OCI-LY1 (cell line): ENCODE data around the gene FXYD6.

Experiments
- H2AFZ ChIP-seq: fragments of 200-600 bp; sonication (generic), shearing (Covaris generic); 2 replicates; pipeline ENCODE4 v1.6.0; 2014; ENCODE audit warnings: antibody characterized with exemption, mild to moderate bottlenecking, low read length
- H3F3A ChIP-seq: fragments of 200-600 bp; sonication (generic), shearing (Covaris generic); 2 replicates; pipeline ENCODE4 v1.6.0; 2014; ENCODE audit warnings: mild to moderate bottlenecking, antibody characterized with exemption, low read length, moderate library complexity; ENCODE audit not compliant: insufficient read depth
- H3K27ac ChIP-seq: fragments of 200-600 bp; sonication (generic); 2 replicates; pipeline ENCODE4 v1.5.1; 2014; ENCODE audit warnings: low read length, mixed run types, mild to moderate bottlenecking, low read depth; ENCODE audit not compliant: poor library complexity, severe bottlenecking
- H3K27me3 ChIP-seq: fragments of 200-600 bp; sonication (generic); 2 replicates; pipeline ENCODE4 v1.6.0; 2014; ENCODE audit warnings: antibody characterized with exemption, mild to moderate bottlenecking, low read length, moderate library complexity; ENCODE audit not compliant: insufficient read depth
- H3K36me3 ChIP-seq: fragments of 200-600 bp; sonication (generic); 2 replicates; pipeline ENCODE4 v1.6.1; 2014; ENCODE audit warnings: mild to moderate bottlenecking, antibody characterized with exemption, low read length, moderate library complexity, mixed read lengths; ENCODE audit not compliant: insufficient read depth
- H3K4me1 ChIP-seq: fragments of 200-600 bp; sonication (generic); 2 replicates; pipeline ENCODE4 v1.5.1; 2014; ENCODE audit warnings: mild to moderate bottlenecking, low read length, moderate library complexity; ENCODE audit not compliant: insufficient read depth, severe bottlenecking
- H3K4me2 ChIP-seq: fragments of 200-600 bp; sonication (generic), shearing (Covaris generic); 2 replicates; pipeline ENCODE4 v1.6.1; 2014; ENCODE audit warnings: low read length
- H3K4me3 ChIP-seq: fragments of 200-600 bp; sonication (generic); 2 replicates; pipeline ENCODE4 v1.5.1; 2014; ENCODE audit warnings: low read length, low read depth, mild to moderate bottlenecking, mixed read lengths; ENCODE audit not compliant: poor library complexity, severe bottlenecking
- H3K79me2 ChIP-seq: fragments of 200-600 bp; shearing (Covaris generic); 2 replicates; pipeline ENCODE4 v1.6.1; 2016; ENCODE audit warnings: mixed run types, low read length, mixed read lengths; ENCODE audit not compliant: insufficient read depth
- H3K9ac ChIP-seq: fragments of 200-600 bp; sonication (generic), shearing (Covaris generic); 2 replicates; pipeline ENCODE4 v1.6.1; 2014; ENCODE audit warnings: mild to moderate bottlenecking, low read length, mixed read lengths
- H3K9me2 ChIP-seq: fragments of 200-600 bp; sonication (generic), shearing (Covaris generic); 2 replicates; pipeline ENCODE4 v1.6.1; 2014; ENCODE audit warnings: low read depth, mild to moderate bottlenecking, low read length, mixed read lengths
- H3K9me3 ChIP-seq: fragments of 200-600 bp; shearing (Covaris generic); 2 replicates; pipeline ENCODE4 v1.6.1; 2014; ENCODE audit warnings: low read length, mixed read lengths
- H4K20me1 ChIP-seq: fragments of 200-600 bp; sonication (generic), shearing (Covaris generic); 2 replicates; pipeline ENCODE4 v1.6.0; 2016; ENCODE audit warnings: mild to moderate bottlenecking, low read length; ENCODE audit not compliant: insufficient read depth
- EZH2 ChIP-seq: fragments of 200-600 bp; sonication (generic), shearing (Covaris generic); IDR thresholded peaks from 2 replicates; pipeline ENCODE4 v1.8.0; 2017; ENCODE audit warnings: borderline replicate concordance, mixed run types, mild to moderate bottlenecking, antibody characterized with exemption, low read length, moderate library complexity, mixed read lengths
- TF ChIP-seq, protein P1 (sequence below): fragments of 200-600 bp; sonication (generic), shearing (Covaris generic); IDR thresholded peaks from 2 replicates; pipeline ENCODE4 v1.5.1; 2017; ENCODE audit warnings: mild to moderate bottlenecking, antibody characterized with exemption, low read length, moderate library complexity, mixed read lengths

The FXYD6 gene

DNA sequence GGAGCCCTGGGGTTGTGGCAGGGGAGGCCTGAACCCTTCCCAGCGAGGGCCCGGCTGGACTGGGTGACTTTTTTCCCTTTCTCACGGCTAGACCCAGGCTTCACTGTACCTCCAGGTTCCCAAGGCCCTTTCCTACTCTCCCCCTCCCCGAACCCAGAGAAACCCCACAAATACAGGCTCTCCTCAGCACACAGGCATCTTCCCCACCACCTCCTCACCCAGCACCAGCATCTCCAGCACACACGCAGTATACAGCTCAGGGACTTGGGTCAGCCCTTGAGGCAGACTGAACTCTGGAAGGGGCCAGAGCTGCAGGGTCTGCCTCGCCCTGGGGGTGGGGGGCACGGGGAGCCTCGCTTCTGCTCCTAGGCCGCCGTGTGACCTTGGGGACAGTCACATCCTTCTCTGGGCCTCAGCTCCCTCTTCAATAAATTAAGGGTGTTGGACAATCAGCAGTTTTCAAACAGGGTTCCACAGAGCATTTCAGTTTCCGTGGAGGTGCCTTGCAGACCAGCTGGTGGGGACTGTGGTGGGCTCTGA, 48.2 kb upstream of the FXYD6 start:
- Histone ChIP-seq H3K9me3 (no peaks in the 10 kb centered on the region), H3K27me3 (no peaks in the 10 kb centered on the region), H2AFZ (no peak overlapping the region), H3K27ac (no peak overlapping the region), H3K9me2 (no peaks in the 10 kb centered on the region), H3F3A (no peaks in the 10 kb centered on the region), H3K4me3 (no peak overlapping the region), H3K79me2 (no peaks in the 10 kb centered on the region), H3K4me2 (no peak overlapping the region), H4K20me1 (no peaks in the 10 kb centered on the region), H3K36me3 (no peaks in the 10 kb centered on the region), H3K4me1 (no peaks in the 10 kb centered on the region), H3K9ac (no peak overlapping the region)
- TF ChIP-seq, protein P1, sequence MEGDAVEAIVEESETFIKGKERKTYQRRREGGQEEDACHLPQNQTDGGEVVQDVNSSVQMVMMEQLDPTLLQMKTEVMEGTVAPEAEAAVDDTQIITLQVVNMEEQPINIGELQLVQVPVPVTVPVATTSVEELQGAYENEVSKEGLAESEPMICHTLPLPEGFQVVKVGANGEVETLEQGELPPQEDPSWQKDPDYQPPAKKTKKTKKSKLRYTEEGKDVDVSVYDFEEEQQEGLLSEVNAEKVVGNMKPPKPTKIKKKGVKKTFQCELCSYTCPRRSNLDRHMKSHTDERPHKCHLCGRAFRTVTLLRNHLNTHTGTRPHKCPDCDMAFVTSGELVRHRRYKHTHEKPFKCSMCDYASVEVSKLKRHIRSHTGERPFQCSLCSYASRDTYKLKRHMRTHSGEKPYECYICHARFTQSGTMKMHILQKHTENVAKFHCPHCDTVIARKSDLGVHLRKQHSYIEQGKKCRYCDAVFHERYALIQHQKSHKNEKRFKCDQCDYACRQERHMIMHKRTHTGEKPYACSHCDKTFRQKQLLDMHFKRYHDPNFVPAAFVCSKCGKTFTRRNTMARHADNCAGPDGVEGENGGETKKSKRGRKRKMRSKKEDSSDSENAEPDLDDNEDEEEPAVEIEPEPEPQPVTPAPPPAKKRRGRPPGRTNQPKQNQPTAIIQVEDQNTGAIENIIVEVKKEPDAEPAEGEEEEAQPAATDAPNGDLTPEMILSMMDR = no peak
- no peak for TF ChIP-seq EZH2

DNA sequence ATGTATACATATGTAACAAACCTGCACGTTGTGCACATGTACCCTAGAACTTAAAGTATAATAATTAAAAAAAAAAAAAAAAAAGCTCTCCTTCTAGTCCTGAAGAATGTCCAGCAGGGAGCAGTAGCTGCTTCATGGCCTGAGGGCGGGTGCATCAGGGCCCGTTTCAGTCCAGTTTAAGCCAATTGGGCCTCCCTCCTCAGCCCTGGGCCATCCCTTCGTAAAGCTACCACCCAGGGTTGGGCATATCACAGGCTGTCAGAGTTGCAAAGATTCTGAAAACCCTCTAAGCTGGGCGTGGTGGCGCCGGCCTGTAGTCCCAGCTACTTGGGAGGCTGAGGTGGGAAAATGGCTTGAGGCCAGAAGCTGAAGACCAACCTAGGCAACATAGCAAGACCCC, 47.3 kb upstream of the FXYD6 start:
- Histone ChIP-seq H4K20me1 (no peaks in the 10 kb centered on the region), H3K79me2 (no peaks in the 10 kb centered on the region), H3K27me3 (no peaks in the 10 kb centered on the region), H3K4me1 (no peaks in the 10 kb centered on the region), H3K9me3 (no peaks in the 10 kb centered on the region), H3K27ac (no peak overlapping the region), H3K36me3 (no peaks in the 10 kb centered on the region), H3K9me2 (no peaks in the 10 kb centered on the region), H2AFZ (no peak overlapping the region), H3K4me3 (no peak overlapping the region), H3K4me2 (no peak overlapping the region), H3K9ac (no peak overlapping the region), H3F3A (no peaks in the 10 kb centered on the region)
- TF ChIP-seq EZH2 = no peak
- TF ChIP-seq, protein P1 = no peak

DNA sequence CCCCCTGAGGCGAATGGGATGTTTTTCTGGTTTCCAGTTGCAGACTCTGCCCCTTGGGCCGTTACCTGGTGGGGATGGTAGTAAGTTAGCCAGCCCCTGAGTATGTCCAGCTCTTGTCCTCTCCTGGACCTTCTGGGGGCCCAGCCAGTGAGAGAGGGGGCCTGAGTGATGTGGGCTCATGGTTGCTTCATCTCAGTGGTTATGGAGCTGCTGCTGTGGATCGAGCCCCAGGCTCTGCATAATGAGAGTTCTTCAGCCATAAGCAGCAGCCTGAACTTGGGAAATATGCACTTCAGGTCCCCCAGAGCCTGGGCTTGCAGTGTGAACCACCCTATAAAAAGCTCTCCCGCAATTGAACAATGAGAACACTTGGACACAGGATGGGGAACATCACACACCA, 46.8 kb upstream of the FXYD6 start:
- H3K79me2 ChIP-seq = no peaks in the 10 kb centered on the region
- no peaks in the 10 kb centered on the region for H3K4me1 ChIP-seq
- H3K27me3 ChIP-seq = no peaks in the 10 kb centered on the region
- TF ChIP-seq, protein P1 = no peak
- TF ChIP-seq EZH2 = no peak
- H3K9me2 ChIP-seq = no peaks in the 10 kb centered on the region
- no peak overlapping the region for H3K4me2 ChIP-seq
- H2AFZ ChIP-seq = no peak overlapping the region
- H3K27ac ChIP-seq = no peak overlapping the region
- no peaks in the 10 kb centered on the region for H3K9me3 ChIP-seq
- no peak overlapping the region for H3K4me3 ChIP-seq
- H3K36me3 ChIP-seq = no peaks in the 10 kb centered on the region
- H3F3A ChIP-seq = no peaks in the 10 kb centered on the region
- no peaks in the 10 kb centered on the region for H4K20me1 ChIP-seq
- H3K9ac ChIP-seq = no peak overlapping the region
